Measurements from ENCODE around the gene MAOB.

The MAOB gene

GRCh38 chrX:43878906-43879526 lies 3.2 kb downstream of the MAOB start:
- Mint-ChIP-seq H3K27ac (ENCODE audit: low read depth) (no peak overlapping the region), H3K36me3 (ENCODE audit: insufficient read depth) (no peaks in the 10 kb centered on the region), H3K9me3 (no peaks in the 10 kb centered on the region), H3K4me3 (no peak overlapping the region), H3K27me3 (peaks cover 34% of the 10 kb centered on the region), H3K4me1 (no peaks in the 10 kb centered on the region)
- DNase-seq (ENCODE audit: low spot score in 2 of 2) (no peak), ATAC-seq (replicated peaks; ENCODE audit: extremely low read depth, poor library complexity, severe bottlenecking) (no peak)

- H3K27me3 Mint-ChIP-seq, result peaks cover 23% of the 10 kb centered on the region
- H3K36me3 Mint-ChIP-seq (ENCODE audit: insufficient read depth), result no peaks in the 10 kb centered on the region
- ATAC-seq (replicated peaks; ENCODE audit: extremely low read depth, poor library complexity, severe bottlenecking) (no peak), DNase-seq (ENCODE audit: low spot score in 2 of 2) (no peak)
- H3K9me3 Mint-ChIP-seq, result no peaks in the 10 kb centered on the region
- no peaks in the 10 kb centered on the region for H3K4me1 Mint-ChIP-seq
- H3K4me3 Mint-ChIP-seq, result no peak overlapping the region
- no peak overlapping the region for H3K27ac Mint-ChIP-seq (ENCODE audit: low read depth)
Measured at GRCh38 chrX:43876680-43877079, 5.6 kb downstream of the MAOB start.

DNA sequence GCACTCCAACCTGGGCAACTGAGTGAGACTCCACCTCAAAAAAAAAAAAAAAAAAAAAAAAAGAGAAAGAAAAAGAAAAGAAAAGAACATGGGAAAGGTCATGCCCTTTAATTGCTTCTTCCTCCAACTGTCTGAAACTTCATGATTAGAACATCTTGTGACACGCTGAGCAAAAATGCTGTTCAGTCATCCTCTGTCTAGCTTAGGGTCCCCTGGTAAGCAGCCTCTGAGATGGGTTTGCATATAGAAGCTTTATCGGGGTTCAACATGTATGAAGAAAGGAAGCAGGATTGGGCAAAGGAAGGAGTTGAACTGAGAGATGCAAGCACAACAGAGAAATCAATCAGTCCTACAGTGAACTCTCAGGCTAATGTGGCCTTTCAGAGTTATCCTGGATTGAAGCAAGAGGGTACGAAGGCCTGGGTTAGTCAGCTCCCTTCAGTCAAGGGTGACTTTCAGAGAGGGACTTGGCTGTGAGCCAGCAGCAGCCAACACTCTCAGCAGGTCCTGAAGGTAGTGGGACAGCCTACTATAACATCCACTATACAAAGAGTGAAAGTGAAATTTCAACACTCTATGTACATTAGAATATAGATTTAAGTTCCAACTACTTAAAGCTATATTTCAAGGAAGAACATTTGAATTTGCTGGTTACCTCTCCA lies 11.4 kb downstream of the MAOB start:
- Mint-ChIP-seq H3K9me3 (no peaks in the 10 kb centered on the region), H3K27ac (ENCODE audit: low read depth) (no peak overlapping the region), H3K36me3 (ENCODE audit: insufficient read depth) (peaks cover 3% of the 10 kb centered on the region), H3K4me1 (no peaks in the 10 kb centered on the region), H3K27me3 (peaks cover 15% of the 10 kb centered on the region), H3K4me3 (no peak overlapping the region)
- DNase-seq (ENCODE audit: low spot score in 2 of 2) (no peak), ATAC-seq (replicated peaks; ENCODE audit: extremely low read depth, poor library complexity, severe bottlenecking) (no peak)

- DNase-seq (ENCODE audit: low spot score in 2 of 2), result no peak
- Mint-ChIP-seq H3K36me3 (ENCODE audit: insufficient read depth) (peaks cover 3% of the 10 kb centered on the region), H3K27ac (ENCODE audit: low read depth) (no peak overlapping the region), H3K9me3 (no peaks in the 10 kb centered on the region), H3K4me3 (no peak overlapping the region), H3K4me1 (no peaks in the 10 kb centered on the region), H3K27me3 (peaks cover 16% of the 10 kb centered on the region)
- ATAC-seq (replicated peaks; ENCODE audit: extremely low read depth, poor library complexity, severe bottlenecking), result no peak
Measured at GRCh38 chrX:43870011-43870410, 12.2 kb downstream of the MAOB start.

- H3K36me3 Mint-ChIP-seq (ENCODE audit: insufficient read depth), result peaks cover 3% of the 10 kb centered on the region
- no peaks in the 10 kb centered on the region for H3K4me1 Mint-ChIP-seq
- H3K4me3 Mint-ChIP-seq, result no peak overlapping the region
- H3K27ac Mint-ChIP-seq (ENCODE audit: low read depth), result no peak overlapping the region
- ATAC-seq (replicated peaks; ENCODE audit: extremely low read depth, poor library complexity, severe bottlenecking) (no peak), DNase-seq (ENCODE audit: low spot score in 2 of 2) (no peak)
- H3K9me3 Mint-ChIP-seq, result no peaks in the 10 kb centered on the region
- H3K27me3 Mint-ChIP-seq, result peaks cover 16% of the 10 kb centered on the region
Measured at GRCh38 chrX:43868791-43869190, 13.5 kb downstream of the MAOB start.

- DNase-seq (ENCODE audit: low spot score in 2 of 2) (no peak), ATAC-seq (replicated peaks; ENCODE audit: extremely low read depth, poor library complexity, severe bottlenecking) (no peak)
- Mint-ChIP-seq H3K4me1 (no peaks in the 10 kb centered on the region), H3K27ac (ENCODE audit: low read depth) (no peak overlapping the region), H3K27me3 (peaks cover 16% of the 10 kb centered on the region), H3K4me3 (no peak overlapping the region), H3K36me3 (ENCODE audit: insufficient read depth) (peaks cover 3% of the 10 kb centered on the region), H3K9me3 (no peaks in the 10 kb centered on the region)
Measured at GRCh38 chrX:43866423-43866822, 15.8 kb downstream of the MAOB start.

- no peaks in the 10 kb centered on the region for H3K9me3 Mint-ChIP-seq
- H3K4me1 Mint-ChIP-seq, result no peaks in the 10 kb centered on the region
- no peak overlapping the region for H3K27ac Mint-ChIP-seq (ENCODE audit: low read depth)
- ATAC-seq (replicated peaks; ENCODE audit: extremely low read depth, poor library complexity, severe bottlenecking), result no peak
- no peak overlapping the region for H3K4me3 Mint-ChIP-seq
- H3K36me3 Mint-ChIP-seq (ENCODE audit: insufficient read depth), result peaks cover 1% of the 10 kb centered on the region
- DNase-seq (ENCODE audit: low spot score in 2 of 2), result no peak
- H3K27me3 Mint-ChIP-seq, result peaks cover 16% of the 10 kb centered on the region
Measured at GRCh38 chrX:43865791-43866190, 16.5 kb downstream of the MAOB start.

- Mint-ChIP-seq H3K4me1 (no peaks in the 10 kb centered on the region), H3K4me3 (no peak overlapping the region), H3K27me3 (peaks cover 16% of the 10 kb centered on the region), H3K9me3 (no peaks in the 10 kb centered on the region), H3K27ac (ENCODE audit: low read depth) (no peak overlapping the region), H3K36me3 (ENCODE audit: insufficient read depth) (no peaks in the 10 kb centered on the region)
- DNase-seq (ENCODE audit: low spot score in 2 of 2) (no peak), ATAC-seq (replicated peaks; ENCODE audit: extremely low read depth, poor library complexity, severe bottlenecking) (no peak)
Measured at GRCh38 chrX:43862434-43862833, 19.8 kb downstream of the MAOB start.

- Mint-ChIP-seq H3K36me3 (ENCODE audit: insufficient read depth) (no peaks in the 10 kb centered on the region), H3K27me3 (peaks cover 9% of the 10 kb centered on the region), H3K27ac (ENCODE audit: low read depth) (no peak overlapping the region), H3K9me3 (no peaks in the 10 kb centered on the region), H3K4me1 (no peaks in the 10 kb centered on the region), H3K4me3 (no peak overlapping the region)
- DNase-seq (ENCODE audit: low spot score in 2 of 2), result no peak
- no peak for ATAC-seq (replicated peaks; ENCODE audit: extremely low read depth, poor library complexity, severe bottlenecking)
Measured at GRCh38 chrX:43861750-43862149, 20.5 kb downstream of the MAOB start.

GRCh38 chrX:43860646-43861370 lies 21.4 kb downstream of the MAOB start:
- H3K36me3 Mint-ChIP-seq (ENCODE audit: insufficient read depth), result no peaks in the 10 kb centered on the region
- no peak overlapping the region for H3K4me3 Mint-ChIP-seq
- no peak overlapping the region for H3K27ac Mint-ChIP-seq (ENCODE audit: low read depth)
- H3K4me1 Mint-ChIP-seq, result no peaks in the 10 kb centered on the region
- no peaks in the 10 kb centered on the region for H3K27me3 Mint-ChIP-seq
- no peak for ATAC-seq (replicated peaks; ENCODE audit: extremely low read depth, poor library complexity, severe bottlenecking)
- H3K9me3 Mint-ChIP-seq, result no peaks in the 10 kb centered on the region
- no peak for DNase-seq (ENCODE audit: low spot score in 2 of 2)

DNA sequence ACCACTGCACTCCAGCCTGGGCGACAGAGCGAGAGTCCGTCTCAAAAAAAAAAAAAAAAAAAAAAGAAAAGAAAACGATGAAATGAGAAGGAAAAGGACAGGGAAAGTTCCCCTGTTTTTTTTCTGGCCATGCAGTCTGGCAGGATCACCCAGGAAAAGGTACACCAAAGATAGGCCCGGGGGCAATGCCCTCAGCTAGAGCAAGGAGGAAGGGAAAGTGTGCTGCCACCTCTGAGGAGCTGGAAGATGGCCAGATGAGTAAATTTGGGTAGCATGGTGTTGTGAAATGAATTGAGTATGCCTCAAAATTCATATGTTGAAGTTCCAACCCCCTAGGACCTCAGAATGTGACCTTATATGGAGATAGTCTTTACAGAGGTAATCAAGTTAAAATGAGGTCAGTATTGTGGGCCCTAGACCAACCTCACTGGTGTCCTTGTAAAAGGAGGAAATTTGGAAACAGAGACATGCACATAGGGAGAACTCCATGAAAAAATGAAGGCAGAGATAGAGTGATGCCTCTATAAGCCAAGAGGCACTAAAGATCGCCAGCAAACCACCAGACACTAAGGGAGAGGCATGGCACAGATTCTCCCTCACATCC lies 28.9 kb downstream of the MAOB start:
- Mint-ChIP-seq H3K9me3 (no peaks in the 10 kb centered on the region), H3K36me3 (ENCODE audit: insufficient read depth) (no peaks in the 10 kb centered on the region), H3K4me1 (no peaks in the 10 kb centered on the region), H3K4me3 (no peak overlapping the region), H3K27me3 (no peaks in the 10 kb centered on the region), H3K27ac (ENCODE audit: low read depth) (no peak overlapping the region)
- ATAC-seq (replicated peaks; ENCODE audit: extremely low read depth, poor library complexity, severe bottlenecking) (no peak), DNase-seq (ENCODE audit: low spot score in 2 of 2) (no peak)

- no peaks in the 10 kb centered on the region for H3K4me1 Mint-ChIP-seq
- no peaks in the 10 kb centered on the region for H3K9me3 Mint-ChIP-seq
- no peaks in the 10 kb centered on the region for H3K36me3 Mint-ChIP-seq (ENCODE audit: insufficient read depth)
- DNase-seq (ENCODE audit: low spot score in 2 of 2) (no peak), ATAC-seq (replicated peaks; ENCODE audit: extremely low read depth, poor library complexity, severe bottlenecking) (no peak)
- H3K27ac Mint-ChIP-seq (ENCODE audit: low read depth), result no peak overlapping the region
- no peaks in the 10 kb centered on the region for H3K27me3 Mint-ChIP-seq
- H3K4me3 Mint-ChIP-seq, result no peak overlapping the region
Measured at GRCh38 chrX:43850629-43851028, 31.6 kb downstream of the MAOB start.

DNA sequence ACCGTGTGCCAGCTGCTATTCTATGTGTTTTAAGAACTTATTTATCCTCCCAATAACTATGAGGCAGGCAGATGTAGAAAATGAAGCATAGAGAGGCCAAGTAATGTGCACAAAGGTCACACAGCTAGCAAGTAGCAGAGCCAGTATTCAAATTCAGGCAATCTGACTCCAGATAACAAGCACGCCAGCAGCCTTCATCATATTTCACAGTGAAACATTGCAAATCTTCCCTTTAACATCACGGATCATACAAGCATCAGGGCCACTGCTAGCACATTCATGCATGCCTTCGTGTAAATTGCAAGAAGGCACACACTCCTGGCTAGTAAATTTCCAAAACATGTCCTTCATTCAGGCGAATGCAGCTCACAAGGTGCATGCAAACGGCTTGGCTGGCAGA lies 33.1 kb downstream of the MAOB start:
- Mint-ChIP-seq H3K36me3 (ENCODE audit: insufficient read depth) (no peaks in the 10 kb centered on the region), H3K4me1 (no peaks in the 10 kb centered on the region), H3K27ac (ENCODE audit: low read depth) (no peak overlapping the region), H3K4me3 (no peak overlapping the region), H3K9me3 (no peaks in the 10 kb centered on the region), H3K27me3 (no peaks in the 10 kb centered on the region)
- DNase-seq (ENCODE audit: low spot score in 2 of 2), result no peak
- ATAC-seq (replicated peaks; ENCODE audit: extremely low read depth, poor library complexity, severe bottlenecking), result no peak

All from central memory CD8-positive, alpha-beta T cell (primary cell).